ENCODE measurements around the gene BNC2. TPM values are rescaled to one million over a fixed set of nuclear protein-coding genes. Genes with fewer than 3 reads are reported as not detected.

BNC2 gene
- total RNA-seq, 4 donors from 2014 or later, result 20.5 to 55.4 (median 26.2) TPM

GRCh38 chr9:16405421-16405820 is 465.0 kb downstream of the BNC2 start:
- Histone ChIP-seq H3K4me1 (no peaks in the 10 kb centered on the region), H3K9me3 (no peaks in the 10 kb centered on the region), H3K36me3 (no peaks in the 10 kb centered on the region), H3K27me3 (no peaks in the 10 kb centered on the region), H3K4me3 (no peak overlapping the region), H3K27ac (no peak overlapping the region)
- intact Hi-C loops (cut with DNase I; ENCODE audit: low total_unique reads), result no loop called here
- no peak for DNase-seq
- WGBS, 2 donors (ENCODE audit: low coverage in 1 of 2), result 57 to 80% methylated on average over 3 of the region's 3 CpGs
- no peak for TF ChIP-seq CTCF (IDR thresholded peaks at IDR 0.05)
- no peak for TF ChIP-seq POLR2AphosphoS5 (IDR thresholded peaks at IDR 0.05)
- TF ChIP-seq EP300 (IDR thresholded peaks at IDR 0.05; ENCODE audit: low read depth), result no peak
- no peak for TF ChIP-seq POLR2A (IDR thresholded peaks at IDR 0.05)
- in situ Hi-C loops (cut with MboI; ENCODE audit: low pct_ligation_motif_present in 1 of 4, low pct_unique_long_range_greater_than_20kb in 1 of 4, low sequenced_read_pairs in 3 of 4), result no loop called here

- in situ Hi-C loops (cut with MboI; ENCODE audit: low pct_ligation_motif_present in 1 of 4, low pct_unique_long_range_greater_than_20kb in 1 of 4, low sequenced_read_pairs in 3 of 4), result no loop called here
- Histone ChIP-seq H3K9me3 (no peaks in the 10 kb centered on the region), H3K4me3 (no peak overlapping the region), H3K27ac (no peak overlapping the region), H3K27me3 (no peaks in the 10 kb centered on the region), H3K36me3 (no peaks in the 10 kb centered on the region), H3K4me1 (no peaks in the 10 kb centered on the region)
- intact Hi-C loops (cut with DNase I; ENCODE audit: low total_unique reads), result no loop called here
- no peak for DNase-seq
- TF ChIP-seq EP300 (IDR thresholded peaks at IDR 0.05; ENCODE audit: low read depth), result no peak
- TF ChIP-seq CTCF (IDR thresholded peaks at IDR 0.05), result no peak
- TF ChIP-seq POLR2AphosphoS5 (IDR thresholded peaks at IDR 0.05), result no peak
- no peak for TF ChIP-seq POLR2A (IDR thresholded peaks at IDR 0.05)
- 62 to 77% methylated on average over 6 of the region's 6 CpGs for WGBS, 2 donors (ENCODE audit: low coverage in 1 of 2)
Observed at GRCh38 chr9:16401701-16402100, 468.8 kb downstream of the BNC2 start.

- H3K4me1 ChIP-seq, result no peaks in the 10 kb centered on the region
- H3K9me3 ChIP-seq, result no peaks in the 10 kb centered on the region
- no peak for DNase-seq
- intact Hi-C loops (cut with DNase I; ENCODE audit: low total_unique reads), result no loop called here
- WGBS, 2 donors (ENCODE audit: low coverage in 1 of 2), result 92 to 93% methylated on average over 2 to 3 of the region's 3 CpGs
- in situ Hi-C loops (cut with MboI; ENCODE audit: low pct_ligation_motif_present in 1 of 4, low pct_unique_long_range_greater_than_20kb in 1 of 4, low sequenced_read_pairs in 3 of 4), result no loop called here
- H3K4me3 ChIP-seq, result no peak overlapping the region
- no peak overlapping the region for H3K27ac ChIP-seq
- TF ChIP-seq POLR2A (IDR thresholded peaks at IDR 0.05) (no peak), EP300 (IDR thresholded peaks at IDR 0.05; ENCODE audit: low read depth) (no peak), CTCF (IDR thresholded peaks at IDR 0.05) (no peak), POLR2AphosphoS5 (IDR thresholded peaks at IDR 0.05) (no peak)
- H3K27me3 ChIP-seq, result no peaks in the 10 kb centered on the region
- no peaks in the 10 kb centered on the region for H3K36me3 ChIP-seq
Observed at GRCh38 chr9:16398691-16399090, 471.8 kb downstream of the BNC2 start.

GRCh38 chr9:16396389-16396788 is 474.1 kb downstream of the BNC2 start:
- no peaks in the 10 kb centered on the region for H3K27me3 ChIP-seq
- no peaks in the 10 kb centered on the region for H3K9me3 ChIP-seq
- H3K4me3 ChIP-seq, result no peak overlapping the region
- in situ Hi-C loops (cut with MboI; ENCODE audit: low pct_ligation_motif_present in 1 of 4, low pct_unique_long_range_greater_than_20kb in 1 of 4, low sequenced_read_pairs in 3 of 4), result no loop called here
- H3K27ac ChIP-seq, result no peak overlapping the region
- WGBS, 2 donors (ENCODE audit: low coverage in 1 of 2), result 92 to 94% methylated on average over 2 to 4 of the region's 4 CpGs
- TF ChIP-seq EP300 (IDR thresholded peaks at IDR 0.05; ENCODE audit: low read depth) (no peak), POLR2A (IDR thresholded peaks at IDR 0.05) (no peak), POLR2AphosphoS5 (IDR thresholded peaks at IDR 0.05) (no peak), CTCF (IDR thresholded peaks at IDR 0.05) (no peak)
- no peaks in the 10 kb centered on the region for H3K36me3 ChIP-seq
- DNase-seq, result no peak
- intact Hi-C loops (cut with DNase I; ENCODE audit: low total_unique reads), result no loop called here
- no peaks in the 10 kb centered on the region for H3K4me1 ChIP-seq
